Duodenal mucosa (tissue), 2 donors: ENCODE results near the gene BICDL2.
"Not testable (repeated sequence)": the region's sequence is repeated elsewhere in the genome, so short reads cannot be mapped to it uniquely, and the experiment has no call there.

ENCODE experiments used
- H3K27ac ChIP-seq: one replicate; pipeline ENCODE4 v1.7.0; 2013; ENCODE audit warnings: low read depth, low read length
- H3K27me3 ChIP-seq, 2 donors: one replicate each; pipeline ENCODE4 v1.7.0; 2013; ENCODE audit warnings: low read length in 2 of 2, control low read depth in 1 of 2; ENCODE audit not compliant: insufficient read depth in 2 of 2, control insufficient read depth in 1 of 2
- H3K36me3 ChIP-seq, 2 donors: one replicate each; pipeline ENCODE4 v1.7.0; 2013; ENCODE audit warnings: low read length in 2 of 2, control low read depth in 1 of 2; ENCODE audit not compliant: insufficient read depth in 2 of 2, control insufficient read depth in 1 of 2
- H3K4me1 ChIP-seq, 2 donors: one replicate each; pipeline ENCODE4 v1.7.0; 2013; ENCODE audit warnings: low read length in 2 of 2, control low read depth in 1 of 2; ENCODE audit not compliant: insufficient read depth in 2 of 2, control insufficient read depth in 1 of 2
- H3K4me3 ChIP-seq, 2 donors: one replicate each; pipeline ENCODE4 v1.7.0; 2013; ENCODE audit warnings: low read length in 2 of 2, low read depth in 1 of 2
- H3K9ac ChIP-seq, 2 donors: one replicate each; pipeline ENCODE4 v1.7.0; 2013; ENCODE audit warnings: low read length in 2 of 2, low read depth in 1 of 2
- H3K9me3 ChIP-seq, 2 donors: one replicate each; pipeline ENCODE4 v1.7.0; 2013; ENCODE audit warnings: low read length in 2 of 2, control low read depth in 1 of 2; ENCODE audit not compliant: control insufficient read depth in 1 of 2

BICDL2 gene

GRCh38 chr16:3056336-3057180 lies 19.8 kb upstream of the BICDL2 start:
- H3K4me1 ChIP-seq: peaks cover 13 to 25% of the 10 kb centered on the region in 2 donors
- H3K4me3 ChIP-seq: no peak overlapping the region
- H3K27ac ChIP-seq: no peak overlapping the region
- no peak overlapping the region for H3K9ac ChIP-seq
- no peaks in the 10 kb centered on the region for H3K9me3 ChIP-seq
- peaks cover 0 to 5% of the 10 kb centered on the region in 2 donors for H3K36me3 ChIP-seq
- H3K27me3 ChIP-seq: no peaks in the 10 kb centered on the region

- not testable (repeated sequence) for H3K27ac ChIP-seq, H3K36me3 ChIP-seq, H3K9ac ChIP-seq, H3K9me3 ChIP-seq, H3K27me3 ChIP-seq, H3K4me3 ChIP-seq
- peaks cover 13 to 25% of the 10 kb centered on the region in 2 donors for H3K4me1 ChIP-seq
Observed at GRCh38 chr16:3055734-3056115, 19.0 kb upstream of the BICDL2 start.

- H3K9ac ChIP-seq: no peak overlapping the region
- H3K9me3 ChIP-seq: no peaks in the 10 kb centered on the region
- peaks cover 0 to 5% of the 10 kb centered on the region in 2 donors for H3K36me3 ChIP-seq
- H3K27me3 ChIP-seq: peaks cover 0 to under 1% of the 10 kb centered on the region in 2 donors
- peaks cover 8 to 25% of the 10 kb centered on the region in 2 donors for H3K4me1 ChIP-seq
- no peak overlapping the region for H3K4me3 ChIP-seq
- no peak overlapping the region for H3K27ac ChIP-seq
Observed at GRCh38 chr16:3054965-3055733, 18.4 kb upstream of the BICDL2 start.

- H3K36me3 ChIP-seq, H3K4me3 ChIP-seq, H3K9ac ChIP-seq, H3K9me3 ChIP-seq, H3K27ac ChIP-seq: not testable (repeated sequence)
- Histone ChIP-seq H3K27me3 (peaks cover 17% of the 10 kb centered on the region in 2 donors), H3K4me1 (peaks cover 0 to 17% of the 10 kb centered on the region in 2 donors)
Observed at GRCh38 chr16:3053330-3053710, 16.6 kb upstream of the BICDL2 start.

- H3K36me3 ChIP-seq, H3K9ac ChIP-seq, H3K27ac ChIP-seq, H3K9me3 ChIP-seq, H3K4me3 ChIP-seq: not testable (repeated sequence)
- H3K4me1 ChIP-seq: peaks cover 0 to 13% of the 10 kb centered on the region in 2 donors
- peaks cover 21 to 23% of the 10 kb centered on the region in 2 donors for H3K27me3 ChIP-seq
Observed at GRCh38 chr16:3052571-3053329, 16.0 kb upstream of the BICDL2 start.

GRCh38 chr16:3051494-3051893 lies 14.8 kb upstream of the BICDL2 start:
- no peak overlapping the region for H3K9ac ChIP-seq

GRCh38 chr16:3051009-3051408 lies 14.3 kb upstream of the BICDL2 start:
- Histone ChIP-seq H3K27me3 (peaks cover 30% of the 10 kb centered on the region in 2 donors), H3K4me1 (peaks cover 0 to 13% of the 10 kb centered on the region in 2 donors), H3K36me3 (peaks cover 0 to 5% of the 10 kb centered on the region in 2 donors), H3K27ac (no peak overlapping the region), H3K9ac (no peak overlapping the region), H3K9me3 (no peaks in the 10 kb centered on the region), H3K4me3 (no peak overlapping the region)

More at GRCh38 chr16:3051494-3051893, 14.8 kb upstream of the BICDL2 start:
- Histone ChIP-seq H3K4me3 (no peak overlapping the region), H3K9me3 (no peaks in the 10 kb centered on the region), H3K27me3 (peaks cover 27 to 30% of the 10 kb centered on the region in 2 donors), H3K4me1 (peaks cover 0 to 13% of the 10 kb centered on the region in 2 donors), H3K36me3 (peaks cover 0 to 5% of the 10 kb centered on the region in 2 donors), H3K27ac (no peak overlapping the region)

GRCh38 chr16:3050487-3050886 lies 13.7 kb upstream of the BICDL2 start:
- Histone ChIP-seq H3K27me3 (peaks cover 30 to 35% of the 10 kb centered on the region in 2 donors), H3K4me1 (peaks cover 0 to 16% of the 10 kb centered on the region in 2 donors)

GRCh38 chr16:3049921-3050481 lies 13.3 kb upstream of the BICDL2 start:
- H3K4me1 ChIP-seq: peaks cover 0 to 14% of the 10 kb centered on the region in 2 donors
- no peak overlapping the region for H3K27ac ChIP-seq
- peaks cover 30 to 35% of the 10 kb centered on the region in 2 donors for H3K27me3 ChIP-seq
- H3K9me3 ChIP-seq: no peaks in the 10 kb centered on the region
- H3K36me3 ChIP-seq: peaks cover 0 to 5% of the 10 kb centered on the region in 2 donors
- no peak overlapping the region for H3K9ac ChIP-seq
- H3K4me3 ChIP-seq: no peak overlapping the region

More at GRCh38 chr16:3050487-3050886, 13.7 kb upstream of the BICDL2 start:
- no peaks in the 10 kb centered on the region for H3K9me3 ChIP-seq
- no peak overlapping the region for H3K27ac ChIP-seq
- peaks cover 0 to 5% of the 10 kb centered on the region in 2 donors for H3K36me3 ChIP-seq
- no peak overlapping the region for H3K4me3 ChIP-seq
- no peak overlapping the region for H3K9ac ChIP-seq
